Osteocyte (in vitro differentiated cells): ENCODE results near the gene PSMA2. TPM values are rescaled to one million over a fixed set of nuclear protein-coding genes. Genes with fewer than 3 reads are reported as not detected.
A peak's percentile ranks its signal among the peaks of the same experiment; 100 is the strongest.

ENCODE experiments used
- DNase-seq: peaks from one replicate; pipeline ENCODE4 v3.0.0; 2021; ENCODE audit warnings: mixed read lengths; ENCODE audit not compliant: unreplicated experiment; ENCODE audit errors: extremely low spot score
- H3K27ac Mint-ChIP-seq: one replicate; pipeline ENCODE4 v1.8.0; 2021; ENCODE audit warnings: mild to moderate bottlenecking, mixed read lengths; ENCODE audit not compliant: unreplicated experiment
- H3K27me3 Mint-ChIP-seq: one replicate; pipeline ENCODE4 v1.8.0; 2021; ENCODE audit warnings: mixed read lengths; ENCODE audit not compliant: unreplicated experiment
- H3K36me3 Mint-ChIP-seq: one replicate; pipeline ENCODE4 v1.8.0; 2021; ENCODE audit warnings: mixed read lengths; ENCODE audit not compliant: unreplicated experiment
- H3K4me1 Mint-ChIP-seq: one replicate; pipeline ENCODE4 v1.8.0; 2021; ENCODE audit warnings: mixed read lengths; ENCODE audit not compliant: unreplicated experiment
- H3K4me3 Mint-ChIP-seq: one replicate; pipeline ENCODE4 v1.8.0; 2021; ENCODE audit warnings: mild to moderate bottlenecking, moderate library complexity, mixed read lengths; ENCODE audit not compliant: unreplicated experiment
- H3K9me3 Mint-ChIP-seq: one replicate; pipeline ENCODE4 v1.8.0; 2021; ENCODE audit warnings: mixed read lengths; ENCODE audit not compliant: unreplicated experiment
- total RNA-seq: library from RNA; stranded (reverse); gene quantifications from 2 replicates; pipeline ENCODE4 v1.2.1, GENCODE V29; 2021
- TF ChIP-seq, protein P1 (sequence below): fragments of 200-600 bp; sonication (generic); IDR thresholded peaks from 2 replicates; pipeline ENCODE4 v1.5.0; 2021; ENCODE audit warnings: antibody characterized with exemption, mild to moderate bottlenecking, moderate library complexity

The PSMA2 gene
- total RNA-seq, 1 donor from 2014 or later = 65.0 TPM

DNA sequence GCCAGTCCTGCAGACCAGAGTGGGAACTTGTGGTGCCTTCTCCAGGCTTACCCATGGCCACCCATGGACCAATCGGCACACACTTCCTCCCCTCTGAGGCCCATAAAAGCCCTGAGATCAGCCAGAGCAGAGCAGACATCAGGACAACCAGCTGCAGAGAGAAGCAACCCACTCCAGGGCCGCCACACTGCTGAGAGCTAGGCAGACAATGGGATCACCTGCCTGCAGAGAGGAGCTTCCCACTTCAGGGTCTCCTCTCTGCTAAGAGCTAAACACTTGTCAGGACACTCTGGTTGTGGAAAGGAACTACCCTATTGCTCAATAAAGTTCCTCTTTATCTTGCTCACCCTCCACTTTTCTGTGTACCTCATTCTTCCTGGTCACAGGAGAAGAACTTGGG lies 54.1 kb downstream of the PSMA2 start:
- Mint-ChIP-seq H3K9me3 (no peaks in the 10 kb centered on the region), H3K36me3 (no peaks in the 10 kb centered on the region), H3K4me3 (no peak overlapping the region), H3K27ac (no peak overlapping the region), H3K4me1 (peaks cover 4% of the 10 kb centered on the region), H3K27me3 (no peaks in the 10 kb centered on the region)
- no peak for DNase-seq
- TF ChIP-seq, protein P1, sequence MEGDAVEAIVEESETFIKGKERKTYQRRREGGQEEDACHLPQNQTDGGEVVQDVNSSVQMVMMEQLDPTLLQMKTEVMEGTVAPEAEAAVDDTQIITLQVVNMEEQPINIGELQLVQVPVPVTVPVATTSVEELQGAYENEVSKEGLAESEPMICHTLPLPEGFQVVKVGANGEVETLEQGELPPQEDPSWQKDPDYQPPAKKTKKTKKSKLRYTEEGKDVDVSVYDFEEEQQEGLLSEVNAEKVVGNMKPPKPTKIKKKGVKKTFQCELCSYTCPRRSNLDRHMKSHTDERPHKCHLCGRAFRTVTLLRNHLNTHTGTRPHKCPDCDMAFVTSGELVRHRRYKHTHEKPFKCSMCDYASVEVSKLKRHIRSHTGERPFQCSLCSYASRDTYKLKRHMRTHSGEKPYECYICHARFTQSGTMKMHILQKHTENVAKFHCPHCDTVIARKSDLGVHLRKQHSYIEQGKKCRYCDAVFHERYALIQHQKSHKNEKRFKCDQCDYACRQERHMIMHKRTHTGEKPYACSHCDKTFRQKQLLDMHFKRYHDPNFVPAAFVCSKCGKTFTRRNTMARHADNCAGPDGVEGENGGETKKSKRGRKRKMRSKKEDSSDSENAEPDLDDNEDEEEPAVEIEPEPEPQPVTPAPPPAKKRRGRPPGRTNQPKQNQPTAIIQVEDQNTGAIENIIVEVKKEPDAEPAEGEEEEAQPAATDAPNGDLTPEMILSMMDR = no peak

DNA sequence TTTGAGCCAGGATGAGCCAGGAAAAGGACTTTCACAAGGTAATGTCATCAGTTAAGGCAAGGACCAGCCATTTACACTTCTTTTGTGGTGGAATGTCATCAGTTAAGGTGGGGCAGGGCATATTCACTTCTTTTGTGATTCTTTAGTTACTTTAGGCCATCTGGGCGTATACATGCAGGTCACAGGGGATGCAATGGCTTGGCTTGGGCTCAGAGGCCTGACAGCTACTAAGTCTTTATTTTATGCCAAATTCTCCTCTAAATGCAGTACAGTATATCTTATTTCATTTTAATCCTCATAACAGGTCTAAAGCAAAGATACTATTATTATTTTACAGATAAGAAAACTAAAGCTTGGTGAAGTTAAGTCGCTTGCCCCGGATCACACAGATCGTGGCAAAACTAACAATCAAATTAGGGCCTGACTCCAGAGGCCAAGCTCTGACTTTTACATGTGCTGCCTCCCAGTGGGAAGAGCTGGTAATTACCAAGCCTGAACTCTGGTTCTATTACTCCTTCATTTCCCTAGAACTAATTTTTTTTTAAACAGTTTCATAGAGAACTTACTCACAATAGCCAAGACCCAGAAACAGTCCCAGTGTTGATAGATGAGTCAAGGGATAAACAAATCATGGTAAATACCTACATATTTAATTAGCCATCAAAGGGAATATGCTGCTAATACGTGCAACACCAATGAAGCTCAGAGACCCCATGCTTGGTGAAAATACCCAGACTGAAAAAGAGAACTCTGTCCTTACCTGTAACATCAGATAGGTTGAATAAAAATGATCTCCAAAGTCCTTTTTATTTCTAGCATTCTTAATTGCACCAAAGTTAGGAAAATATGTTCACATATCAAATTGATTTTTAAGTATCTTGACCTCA lies 55.5 kb downstream of the PSMA2 start:
- Mint-ChIP-seq H3K9me3 (no peaks in the 10 kb centered on the region), H3K27ac (no peak overlapping the region), H3K4me3 (no peak overlapping the region), H3K36me3 (no peaks in the 10 kb centered on the region), H3K4me1 (peaks cover 9% of the 10 kb centered on the region), H3K27me3 (no peaks in the 10 kb centered on the region)
- TF ChIP-seq, protein P1 = peak; percentile 77
- no peak for DNase-seq

DNA sequence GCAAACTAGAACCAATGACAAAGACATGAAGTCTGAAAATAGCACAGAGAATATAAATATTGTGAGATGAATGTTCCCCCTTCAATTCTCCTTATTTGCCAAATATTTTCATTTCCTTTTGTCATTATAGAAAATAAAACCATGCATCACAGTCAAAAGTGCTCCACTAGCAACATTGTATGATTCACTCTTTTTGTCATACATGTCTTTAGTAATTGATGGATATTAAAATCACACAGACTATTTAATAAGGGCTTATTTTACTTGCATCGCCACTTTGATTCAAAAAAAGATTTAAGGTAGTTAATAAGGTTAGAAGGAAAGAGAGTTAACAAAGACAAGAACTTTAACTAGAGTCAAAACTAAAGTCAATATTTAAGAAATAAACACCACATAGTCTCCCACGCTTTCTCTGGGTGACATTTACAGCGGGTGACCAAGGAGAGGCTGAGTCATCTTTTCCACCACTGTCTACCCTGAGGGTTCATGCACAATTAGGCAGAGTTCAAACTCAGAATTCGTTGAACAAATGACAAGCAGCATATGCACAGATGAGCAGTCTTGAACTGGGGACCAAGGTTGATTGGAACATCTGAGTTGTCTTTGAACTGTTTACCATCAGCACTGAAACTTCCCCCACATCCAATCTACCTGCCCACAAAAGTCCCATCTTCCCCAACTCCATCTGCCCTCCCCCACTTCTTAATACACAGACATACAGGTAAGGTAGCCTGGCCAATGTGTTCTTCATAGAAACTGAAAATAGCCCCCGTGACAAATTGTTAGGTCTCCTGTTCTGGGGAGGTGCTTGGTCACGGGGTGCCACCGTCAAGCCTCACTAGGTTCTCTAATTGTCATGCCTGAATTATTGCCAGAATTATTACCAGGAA lies 62.6 kb downstream of the PSMA2 start:
- H3K36me3 Mint-ChIP-seq = peaks cover 2% of the 10 kb centered on the region
- peak overlapping the region; percentile 63 for H3K27ac Mint-ChIP-seq
- no peaks in the 10 kb centered on the region for H3K27me3 Mint-ChIP-seq
- peaks cover 4% of the 10 kb centered on the region for H3K9me3 Mint-ChIP-seq
- TF ChIP-seq, protein P1 = no peak
- peaks cover 34% of the 10 kb centered on the region for H3K4me1 Mint-ChIP-seq
- no peak overlapping the region for H3K4me3 Mint-ChIP-seq
- DNase-seq = no peak

DNA sequence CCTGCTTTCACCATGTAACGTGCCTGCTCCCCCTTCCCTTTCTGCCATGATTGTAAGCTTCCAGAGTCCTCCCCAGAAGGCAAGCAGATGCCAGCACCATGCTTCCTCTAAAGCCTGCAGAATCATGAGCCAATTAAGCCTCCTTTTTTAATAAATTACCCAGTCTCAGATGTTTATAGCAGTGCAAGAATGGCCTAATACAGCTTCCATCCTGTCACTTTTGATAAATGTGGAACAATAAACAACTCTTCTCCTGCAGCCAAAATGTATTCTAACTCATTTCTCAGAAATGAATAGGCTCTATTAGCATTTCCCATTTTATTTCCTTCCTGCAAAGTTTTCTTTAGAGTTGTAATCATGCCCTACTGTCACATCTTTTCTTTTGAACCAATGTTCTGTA lies 63.5 kb downstream of the PSMA2 start:
- no peak for DNase-seq
- TF ChIP-seq, protein P1 = no peak
- no peak overlapping the region for H3K4me3 Mint-ChIP-seq

More for the DNA sequence above, 63.5 kb downstream of the PSMA2 start:
- peaks cover 34% of the 10 kb centered on the region for H3K4me1 Mint-ChIP-seq
- peaks cover 2% of the 10 kb centered on the region for H3K36me3 Mint-ChIP-seq
- peak overlapping the region; percentile 63 for H3K27ac Mint-ChIP-seq
- peaks cover 11% of the 10 kb centered on the region for H3K9me3 Mint-ChIP-seq
- H3K27me3 Mint-ChIP-seq = no peaks in the 10 kb centered on the region

Other genes starting within 250 kb of the PSMA2 start
- 5.9 and 9.9 TPM in 2 replicates for gene C7orf25, start 20.1 kb downstream of the PSMA2 start, total RNA-seq
- gene MRPL32, start 202 bp upstream of the PSMA2 start, total RNA-seq = 46.5 and 49.0 TPM in 2 replicates
- 0.16 TPM in 1 of 2 replicates, not detected in the other for gene HECW1, start 180.5 kb upstream of the PSMA2 start, total RNA-seq